ENCODE results near the gene SPRING1. TPM values are rescaled to one million over a fixed set of nuclear protein-coding genes. Genes with fewer than 3 reads are reported as not detected.
A peak's percentile ranks its signal among the peaks of the same experiment; 100 is the strongest.

SPRING1 gene
- total RNA-seq, 2 experiments from 2014 or later: 25.4 to 28.0 TPM

DNA sequence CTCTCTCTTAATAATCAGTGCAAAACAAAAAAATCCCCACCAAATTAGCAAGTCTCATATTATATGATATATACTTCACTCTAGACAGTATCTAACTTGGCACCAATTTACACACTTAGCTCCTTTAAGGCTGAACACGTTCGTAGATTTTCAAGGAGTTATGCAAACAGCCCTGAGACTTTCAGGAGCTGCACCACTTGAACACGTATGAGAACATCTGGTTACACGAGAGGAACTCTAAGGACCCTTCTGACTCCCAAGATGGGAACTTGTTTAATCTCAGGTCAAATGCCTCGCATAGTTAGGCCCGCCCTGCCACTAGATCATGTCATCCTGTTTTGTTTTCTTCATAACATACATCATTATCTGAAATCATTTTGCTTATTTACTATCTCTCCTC lies 10.0 kb downstream of the SPRING1 start:
- Mint-ChIP-seq H3K36me3 (no peaks in the 10 kb centered on the region), H3K9me3 (no peaks in the 10 kb centered on the region), H3K4me1 (peaks cover 16% of the 10 kb centered on the region), H3K4me3 (no peak overlapping the region), H3K27ac (no peak overlapping the region), H3K27me3 (no peaks in the 10 kb centered on the region)
- DNase-seq: no peak

DNA sequence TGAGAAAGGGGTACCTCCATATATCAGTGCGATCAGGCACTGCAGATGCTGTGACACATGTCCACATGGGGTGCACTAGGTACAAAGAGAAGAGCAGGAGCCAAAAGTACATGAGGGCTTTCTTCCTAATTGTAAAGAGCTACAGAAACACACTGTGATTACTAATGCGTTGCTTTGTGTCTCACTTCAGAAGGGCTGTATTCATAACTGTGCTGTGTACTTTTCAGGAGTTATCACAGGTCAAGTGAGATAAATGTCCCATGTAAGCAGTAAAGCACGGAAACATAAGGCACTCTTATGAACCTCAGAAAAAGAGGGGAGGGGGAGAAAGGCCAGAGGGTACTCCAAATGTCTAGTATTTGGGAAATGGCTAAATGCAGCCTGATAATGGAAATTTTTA lies 10.6 kb downstream of the SPRING1 start:
- Mint-ChIP-seq H3K4me1 (peaks cover 18% of the 10 kb centered on the region), H3K27ac (no peak overlapping the region), H3K4me3 (no peak overlapping the region), H3K27me3 (no peaks in the 10 kb centered on the region), H3K36me3 (no peaks in the 10 kb centered on the region), H3K9me3 (no peaks in the 10 kb centered on the region)
- no peak for DNase-seq

GRCh38 chr12:116726694-116727093 lies 11.2 kb downstream of the SPRING1 start:
- H3K36me3 Mint-ChIP-seq: no peaks in the 10 kb centered on the region
- no peaks in the 10 kb centered on the region for H3K9me3 Mint-ChIP-seq
- H3K4me1 Mint-ChIP-seq: peaks cover 14% of the 10 kb centered on the region
- no peak overlapping the region for H3K27ac Mint-ChIP-seq
- H3K4me3 Mint-ChIP-seq: no peak overlapping the region
- H3K27me3 Mint-ChIP-seq: no peaks in the 10 kb centered on the region
- no peak for DNase-seq

- peak overlapping the region; percentile 2 for H3K27ac Mint-ChIP-seq
Observed at GRCh38 chr12:116722245-116722644, 15.6 kb downstream of the SPRING1 start.

GRCh38 chr12:116719731-116720528 lies 17.9 kb downstream of the SPRING1 start:
- no peak for DNase-seq
- Mint-ChIP-seq H3K27me3 (no peaks in the 10 kb centered on the region), H3K4me3 (no peak overlapping the region), H3K27ac (peak overlapping the region; percentile 1), H3K4me1 (peaks cover 8% of the 10 kb centered on the region), H3K36me3 (no peaks in the 10 kb centered on the region), H3K9me3 (no peaks in the 10 kb centered on the region)

More at GRCh38 chr12:116722245-116722644, 15.6 kb downstream of the SPRING1 start:
- H3K27me3 Mint-ChIP-seq: no peaks in the 10 kb centered on the region
- peaks cover 10% of the 10 kb centered on the region for H3K4me1 Mint-ChIP-seq
- H3K9me3 Mint-ChIP-seq: no peaks in the 10 kb centered on the region
- no peaks in the 10 kb centered on the region for H3K36me3 Mint-ChIP-seq
- no peak overlapping the region for H3K4me3 Mint-ChIP-seq
- DNase-seq: no peak

- H3K9me3 Mint-ChIP-seq: no peaks in the 10 kb centered on the region
- DNase-seq: no peak
- no peak overlapping the region for H3K4me3 Mint-ChIP-seq
- H3K36me3 Mint-ChIP-seq: no peaks in the 10 kb centered on the region
- H3K27ac Mint-ChIP-seq: no peak overlapping the region
- H3K4me1 Mint-ChIP-seq: peaks cover 8% of the 10 kb centered on the region
- no peaks in the 10 kb centered on the region for H3K27me3 Mint-ChIP-seq
Observed at GRCh38 chr12:116718655-116719454, 19.0 kb downstream of the SPRING1 start.

GRCh38 chr12:116717466-116718437 lies 20.1 kb downstream of the SPRING1 start:
- H3K4me3 Mint-ChIP-seq: no peak overlapping the region
- peaks cover 8% of the 10 kb centered on the region for H3K4me1 Mint-ChIP-seq
- no peaks in the 10 kb centered on the region for H3K36me3 Mint-ChIP-seq
- no peaks in the 10 kb centered on the region for H3K27me3 Mint-ChIP-seq
- H3K9me3 Mint-ChIP-seq: no peaks in the 10 kb centered on the region
- no peak overlapping the region for H3K27ac Mint-ChIP-seq
- no peak for DNase-seq

DNA sequence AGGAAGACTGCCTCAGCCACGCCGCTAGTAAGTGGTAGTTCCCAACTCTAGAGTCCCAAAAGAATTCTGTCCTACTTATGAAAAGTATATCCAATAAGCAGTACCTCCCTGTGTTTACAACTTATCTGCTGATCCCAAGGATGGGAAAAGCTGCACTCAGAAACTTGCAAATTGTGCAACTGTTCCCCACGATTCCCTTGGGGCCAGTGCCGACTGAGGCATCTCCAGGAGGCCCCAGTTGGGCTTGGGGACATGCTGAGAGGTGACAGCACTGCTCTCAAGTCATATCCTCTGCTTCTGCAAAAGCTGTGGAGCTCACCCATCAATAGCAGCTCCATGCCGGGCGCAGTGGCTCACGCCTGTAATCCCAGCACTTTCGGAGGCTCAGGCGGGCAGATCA lies 23.7 kb downstream of the SPRING1 start:
- H3K4me1 Mint-ChIP-seq: peaks cover 5% of the 10 kb centered on the region

GRCh38 chr12:116713527-116713926 lies 24.3 kb downstream of the SPRING1 start:
- no peak for DNase-seq
- H3K27ac Mint-ChIP-seq: no peak overlapping the region
- peaks cover 9% of the 10 kb centered on the region for H3K27me3 Mint-ChIP-seq
- H3K4me1 Mint-ChIP-seq: peaks cover 7% of the 10 kb centered on the region
- no peak overlapping the region for H3K4me3 Mint-ChIP-seq
- H3K36me3 Mint-ChIP-seq: peaks cover 3% of the 10 kb centered on the region
- H3K9me3 Mint-ChIP-seq: no peaks in the 10 kb centered on the region

More for the DNA sequence above, 23.7 kb downstream of the SPRING1 start:
- H3K27me3 Mint-ChIP-seq: peaks cover 7% of the 10 kb centered on the region
- peaks cover 3% of the 10 kb centered on the region for H3K36me3 Mint-ChIP-seq
- no peak overlapping the region for H3K27ac Mint-ChIP-seq
- no peak overlapping the region for H3K4me3 Mint-ChIP-seq
- H3K9me3 Mint-ChIP-seq: no peaks in the 10 kb centered on the region
- no peak for DNase-seq

GRCh38 chr12:116712458-116713303 lies 25.2 kb downstream of the SPRING1 start:
- no peak for DNase-seq
- no peak overlapping the region for H3K27ac Mint-ChIP-seq
- no peak overlapping the region for H3K4me3 Mint-ChIP-seq
- H3K9me3 Mint-ChIP-seq: no peaks in the 10 kb centered on the region
- H3K4me1 Mint-ChIP-seq: peaks cover 8% of the 10 kb centered on the region
- H3K27me3 Mint-ChIP-seq: peaks cover 11% of the 10 kb centered on the region
- H3K36me3 Mint-ChIP-seq: peaks cover 3% of the 10 kb centered on the region

- peaks cover 8% of the 10 kb centered on the region for H3K4me1 Mint-ChIP-seq
- DNase-seq: no peak
- no peak overlapping the region for H3K4me3 Mint-ChIP-seq
- peaks cover 3% of the 10 kb centered on the region for H3K36me3 Mint-ChIP-seq
- H3K27ac Mint-ChIP-seq: no peak overlapping the region
- no peaks in the 10 kb centered on the region for H3K9me3 Mint-ChIP-seq
- H3K27me3 Mint-ChIP-seq: peaks cover 11% of the 10 kb centered on the region
Observed at GRCh38 chr12:116710370-116711150, 27.3 kb downstream of the SPRING1 start.

DNA sequence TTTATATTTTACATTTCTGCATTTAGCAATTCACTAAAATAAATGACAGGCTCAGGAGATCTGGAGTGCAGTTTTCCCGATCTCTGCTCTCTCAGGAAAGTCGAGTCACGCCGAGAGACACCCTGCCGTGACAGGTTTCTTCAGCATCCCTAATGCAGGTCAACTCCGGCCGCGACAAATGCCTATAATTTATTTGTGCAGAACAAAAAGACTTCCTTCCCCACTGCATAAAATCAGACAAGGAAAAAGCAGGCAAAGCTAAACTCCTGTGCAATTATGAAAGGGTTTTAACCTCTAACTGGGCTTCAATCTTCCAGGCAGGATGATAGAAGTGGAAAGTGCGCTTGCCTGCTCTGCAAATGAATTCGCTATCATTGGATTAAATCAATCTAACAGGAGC lies 28.1 kb downstream of the SPRING1 start:
- no peak for DNase-seq
- peaks cover 8% of the 10 kb centered on the region for H3K4me1 Mint-ChIP-seq
- no peaks in the 10 kb centered on the region for H3K9me3 Mint-ChIP-seq

More for the DNA sequence above, 28.1 kb downstream of the SPRING1 start:
- no peak overlapping the region for H3K27ac Mint-ChIP-seq
- H3K27me3 Mint-ChIP-seq: peaks cover 11% of the 10 kb centered on the region
- H3K4me3 Mint-ChIP-seq: no peak overlapping the region
- peaks cover 3% of the 10 kb centered on the region for H3K36me3 Mint-ChIP-seq
